Neural cell (in vitro differentiated cells): Measurements from ENCODE around the gene WNT7B. TPM values are rescaled to one million over a fixed set of nuclear protein-coding genes. Genes with fewer than 3 reads are reported as not detected.

Experiments
- H2AFZ ChIP-seq: fragments of 200-600, 300-800 bp; sonication (generic), shearing (Covaris generic); 2 replicates; pipeline ENCODE4 v1.6.0; 2014; ENCODE audit warnings: low read depth, mild to moderate bottlenecking, antibody characterized with exemption, low read length, moderate library complexity
- H3F3A ChIP-seq: fragments of 200-600 bp; shearing (Covaris generic); 2 replicates; pipeline ENCODE4 v1.6.1; 2016; ENCODE audit warnings: mild to moderate bottlenecking, moderate library complexity, mixed read lengths, antibody characterized with exemption, low read length; ENCODE audit not compliant: insufficient read depth, poor library complexity, severe bottlenecking
- H3K27ac ChIP-seq: fragments of 200-600, 300-800 bp; sonication (generic), shearing (Covaris generic); 2 replicates; pipeline ENCODE4 v1.5.1; 2014; ENCODE audit warnings: mild to moderate bottlenecking, low read length, moderate library complexity
- H3K27me3 ChIP-seq: fragments of 300-800, 200-600 bp; sonication (generic), shearing (Covaris generic); 2 replicates; pipeline ENCODE4 v1.6.0; 2014; ENCODE audit warnings: mild to moderate bottlenecking, low read depth, low read length, moderate library complexity; ENCODE audit not compliant: insufficient read depth
- H3K36me3 ChIP-seq: fragments of 300-800, 200-600 bp; sonication (generic), shearing (Covaris generic); 2 replicates; pipeline ENCODE4 v1.5.1; 2014; ENCODE audit warnings: mild to moderate bottlenecking, antibody characterized with exemption, low read length, moderate library complexity; ENCODE audit not compliant: insufficient read depth
- H3K4me2 ChIP-seq: fragments of 300-800, 200-600 bp; sonication (generic), shearing (Covaris generic); 2 replicates; pipeline ENCODE4 v1.6.0; 2014; ENCODE audit warnings: mild to moderate bottlenecking, low read length
- H3K4me3 ChIP-seq: fragments of 300-800, 200-600 bp; sonication (generic), shearing (Covaris generic); 2 replicates; pipeline ENCODE4 v1.5.1; 2014; ENCODE audit warnings: mild to moderate bottlenecking, low read length, moderate library complexity
- H3K79me2 ChIP-seq: fragments of 200-600 bp; shearing (Covaris generic); replicated peaks from 2 replicates; pipeline ENCODE4 v1.6.0; 2014; ENCODE audit warnings: mild to moderate bottlenecking, low read length, moderate library complexity; ENCODE audit not compliant: insufficient read depth
- H3K9ac ChIP-seq: fragments of 300-800, 200-600 bp; sonication (generic), shearing (Covaris generic); 2 replicates; pipeline ENCODE4 v1.6.1; 2016; ENCODE audit warnings: mild to moderate bottlenecking, low read length, mixed read lengths
- H3K9me2 ChIP-seq: fragments of 200-600 bp; shearing (Covaris generic); 2 replicates; pipeline ENCODE4 v1.6.1; 2016; ENCODE audit warnings: mild to moderate bottlenecking, low read length, mixed read lengths; ENCODE audit not compliant: insufficient read depth
- H3K9me3 ChIP-seq: fragments of 200-600, 300-800 bp; sonication (generic), shearing (Covaris generic); 2 replicates; pipeline ENCODE4 v1.6.1; 2016; ENCODE audit warnings: mild to moderate bottlenecking, mixed run types, low read length, moderate library complexity, mixed read lengths
- H4K20me1 ChIP-seq: fragments of 200-600 bp; shearing (Covaris generic); 2 replicates; pipeline ENCODE4 v1.6.1; 2016; ENCODE audit warnings: mild to moderate bottlenecking, mixed run types; ENCODE audit not compliant: insufficient read depth
- EP300 ChIP-seq: fragments of 450-650 bp; conservative IDR thresholded peaks from 2 replicates; pipeline ENCODE4 v1.6.1; 2014; ENCODE audit warnings: antibody characterized with exemption, mild to moderate bottlenecking, moderate library complexity; ENCODE audit not compliant: poor library complexity, severe bottlenecking
- EZH2 ChIP-seq: fragments of 200-600, 300-800 bp; shearing (Covaris generic), sonication (generic); IDR thresholded peaks from 2 replicates; pipeline ENCODE4 v1.6.1; 2014; ENCODE audit warnings: antibody characterized with exemption, low read length, borderline replicate concordance, mild to moderate bottlenecking; ENCODE audit not compliant: insufficient read depth, poor library complexity, severe bottlenecking
- MXI1 ChIP-seq: fragments of 450-650 bp; conservative IDR thresholded peaks from 2 replicates; pipeline ENCODE4 v1.6.1; 2014; ENCODE audit warnings: antibody characterized with exemption, mild to moderate bottlenecking; ENCODE audit not compliant: poor library complexity, severe bottlenecking
- POLR2AphosphoS5 ChIP-seq: IDR thresholded peaks from 2 replicates; pipeline ENCODE4 v1.6.1; 2012
- RAD21 ChIP-seq: fragments of 450-650 bp; conservative IDR thresholded peaks from 2 replicates; pipeline ENCODE4 v1.6.1; 2014; ENCODE audit warnings: antibody characterized with exemption, mild to moderate bottlenecking, moderate library complexity
- SMC3 ChIP-seq: fragments of 450-650 bp; conservative IDR thresholded peaks from 2 replicates; pipeline ENCODE4 v1.6.1; 2014; ENCODE audit warnings: antibody characterized with exemption, mild to moderate bottlenecking, moderate library complexity; ENCODE audit not compliant: poor library complexity
- TAF1 ChIP-seq: IDR thresholded peaks from 2 replicates; pipeline ENCODE4 v1.6.1; 2012; ENCODE audit warnings: low read depth
- polyA plus RNA-seq: library from polyadenylated mRNA; depleted of rRNA; stranded (reverse); fragments of >200 nt; gene quantifications from 2 replicates; pipeline ENCODE4 v1.2.3, GENCODE V29; 2014
- TF ChIP-seq, protein P1 (sequence below): fragments of 450-650 bp; IDR thresholded peaks from 2 replicates; pipeline ENCODE4 v1.5.1; 2014; ENCODE audit warnings: antibody characterized with exemption, mild to moderate bottlenecking, moderate library complexity; ENCODE audit not compliant: poor library complexity, severe bottlenecking
- TF ChIP-seq, protein P2 (sequence below): IDR thresholded peaks from 2 replicates; pipeline ENCODE4 v1.6.1; 2012; ENCODE audit warnings: borderline replicate concordance

Gene WNT7B
- polyA plus RNA-seq, 1 donor from 2014 or later = 0.16 TPM

DNA sequence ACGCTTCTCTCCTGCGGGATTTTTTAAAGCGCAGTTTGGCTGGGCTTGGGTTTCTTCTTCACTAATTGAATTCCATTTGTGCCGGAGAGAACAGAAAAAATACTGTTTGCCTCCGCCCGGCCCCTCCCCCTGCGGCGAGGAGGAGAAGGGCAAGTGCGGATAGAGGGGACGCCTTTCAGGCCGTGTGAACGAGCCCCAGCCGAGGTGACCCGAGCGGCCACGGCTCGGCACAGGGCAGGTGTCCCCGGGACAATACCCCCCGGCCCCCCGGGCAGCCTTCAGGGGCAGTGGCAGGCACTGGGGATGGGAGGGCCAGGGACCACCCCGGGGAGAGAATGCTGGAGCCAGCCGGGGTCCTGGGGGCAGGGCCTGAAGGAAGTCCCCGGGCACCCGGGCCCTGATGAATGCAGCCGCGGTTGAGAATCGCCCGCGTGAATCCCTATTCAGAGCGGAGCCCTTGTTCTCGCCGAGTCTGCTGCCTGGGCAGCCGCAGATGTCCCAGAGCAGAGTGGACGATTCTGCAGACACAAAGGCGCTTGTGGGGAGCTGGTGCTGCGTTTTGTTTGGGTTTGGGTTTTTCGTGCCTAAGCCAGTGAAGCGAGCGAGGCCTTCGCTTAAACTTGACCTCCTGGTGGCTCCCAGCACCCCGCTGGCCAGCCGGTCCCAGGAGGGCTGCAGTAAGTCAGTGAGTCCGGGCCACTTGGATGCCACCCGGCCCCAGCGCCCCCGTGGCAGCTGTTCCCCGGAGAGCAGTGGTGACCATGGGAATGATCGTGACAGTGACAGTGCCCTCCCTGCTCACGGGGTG lies 96.0 kb downstream of the WNT7B start:
- Histone ChIP-seq H3K9me2 (no peaks in the 10 kb centered on the region), H3K79me2 (no peaks in the 10 kb centered on the region), H3K27ac (no peak overlapping the region), H3K4me2 (no peak overlapping the region), H3K36me3 (no peaks in the 10 kb centered on the region), H3F3A (no peaks in the 10 kb centered on the region), H3K4me3 (peak overlapping the region; percentile 41), H3K27me3 (no peaks in the 10 kb centered on the region), H2AFZ (no peak overlapping the region), H3K9ac (peak overlapping the region; percentile 27), H3K9me3 (no peaks in the 10 kb centered on the region), H4K20me1 (no peaks in the 10 kb centered on the region)
- no peak for TF ChIP-seq MXI1
- no peak for TF ChIP-seq TAF1
- TF ChIP-seq RAD21 = no peak
- TF ChIP-seq POLR2AphosphoS5 = no peak
- TF ChIP-seq SMC3 = no peak
- TF ChIP-seq EP300 = no peak
- TF ChIP-seq, protein P1, sequence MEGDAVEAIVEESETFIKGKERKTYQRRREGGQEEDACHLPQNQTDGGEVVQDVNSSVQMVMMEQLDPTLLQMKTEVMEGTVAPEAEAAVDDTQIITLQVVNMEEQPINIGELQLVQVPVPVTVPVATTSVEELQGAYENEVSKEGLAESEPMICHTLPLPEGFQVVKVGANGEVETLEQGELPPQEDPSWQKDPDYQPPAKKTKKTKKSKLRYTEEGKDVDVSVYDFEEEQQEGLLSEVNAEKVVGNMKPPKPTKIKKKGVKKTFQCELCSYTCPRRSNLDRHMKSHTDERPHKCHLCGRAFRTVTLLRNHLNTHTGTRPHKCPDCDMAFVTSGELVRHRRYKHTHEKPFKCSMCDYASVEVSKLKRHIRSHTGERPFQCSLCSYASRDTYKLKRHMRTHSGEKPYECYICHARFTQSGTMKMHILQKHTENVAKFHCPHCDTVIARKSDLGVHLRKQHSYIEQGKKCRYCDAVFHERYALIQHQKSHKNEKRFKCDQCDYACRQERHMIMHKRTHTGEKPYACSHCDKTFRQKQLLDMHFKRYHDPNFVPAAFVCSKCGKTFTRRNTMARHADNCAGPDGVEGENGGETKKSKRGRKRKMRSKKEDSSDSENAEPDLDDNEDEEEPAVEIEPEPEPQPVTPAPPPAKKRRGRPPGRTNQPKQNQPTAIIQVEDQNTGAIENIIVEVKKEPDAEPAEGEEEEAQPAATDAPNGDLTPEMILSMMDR = no peak
- TF ChIP-seq, protein P2, sequence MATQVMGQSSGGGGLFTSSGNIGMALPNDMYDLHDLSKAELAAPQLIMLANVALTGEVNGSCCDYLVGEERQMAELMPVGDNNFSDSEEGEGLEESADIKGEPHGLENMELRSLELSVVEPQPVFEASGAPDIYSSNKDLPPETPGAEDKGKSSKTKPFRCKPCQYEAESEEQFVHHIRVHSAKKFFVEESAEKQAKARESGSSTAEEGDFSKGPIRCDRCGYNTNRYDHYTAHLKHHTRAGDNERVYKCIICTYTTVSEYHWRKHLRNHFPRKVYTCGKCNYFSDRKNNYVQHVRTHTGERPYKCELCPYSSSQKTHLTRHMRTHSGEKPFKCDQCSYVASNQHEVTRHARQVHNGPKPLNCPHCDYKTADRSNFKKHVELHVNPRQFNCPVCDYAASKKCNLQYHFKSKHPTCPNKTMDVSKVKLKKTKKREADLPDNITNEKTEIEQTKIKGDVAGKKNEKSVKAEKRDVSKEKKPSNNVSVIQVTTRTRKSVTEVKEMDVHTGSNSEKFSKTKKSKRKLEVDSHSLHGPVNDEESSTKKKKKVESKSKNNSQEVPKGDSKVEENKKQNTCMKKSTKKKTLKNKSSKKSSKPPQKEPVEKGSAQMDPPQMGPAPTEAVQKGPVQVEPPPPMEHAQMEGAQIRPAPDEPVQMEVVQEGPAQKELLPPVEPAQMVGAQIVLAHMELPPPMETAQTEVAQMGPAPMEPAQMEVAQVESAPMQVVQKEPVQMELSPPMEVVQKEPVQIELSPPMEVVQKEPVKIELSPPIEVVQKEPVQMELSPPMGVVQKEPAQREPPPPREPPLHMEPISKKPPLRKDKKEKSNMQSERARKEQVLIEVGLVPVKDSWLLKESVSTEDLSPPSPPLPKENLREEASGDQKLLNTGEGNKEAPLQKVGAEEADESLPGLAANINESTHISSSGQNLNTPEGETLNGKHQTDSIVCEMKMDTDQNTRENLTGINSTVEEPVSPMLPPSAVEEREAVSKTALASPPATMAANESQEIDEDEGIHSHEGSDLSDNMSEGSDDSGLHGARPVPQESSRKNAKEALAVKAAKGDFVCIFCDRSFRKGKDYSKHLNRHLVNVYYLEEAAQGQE = no peak
- TF ChIP-seq EZH2 = no peak

DNA sequence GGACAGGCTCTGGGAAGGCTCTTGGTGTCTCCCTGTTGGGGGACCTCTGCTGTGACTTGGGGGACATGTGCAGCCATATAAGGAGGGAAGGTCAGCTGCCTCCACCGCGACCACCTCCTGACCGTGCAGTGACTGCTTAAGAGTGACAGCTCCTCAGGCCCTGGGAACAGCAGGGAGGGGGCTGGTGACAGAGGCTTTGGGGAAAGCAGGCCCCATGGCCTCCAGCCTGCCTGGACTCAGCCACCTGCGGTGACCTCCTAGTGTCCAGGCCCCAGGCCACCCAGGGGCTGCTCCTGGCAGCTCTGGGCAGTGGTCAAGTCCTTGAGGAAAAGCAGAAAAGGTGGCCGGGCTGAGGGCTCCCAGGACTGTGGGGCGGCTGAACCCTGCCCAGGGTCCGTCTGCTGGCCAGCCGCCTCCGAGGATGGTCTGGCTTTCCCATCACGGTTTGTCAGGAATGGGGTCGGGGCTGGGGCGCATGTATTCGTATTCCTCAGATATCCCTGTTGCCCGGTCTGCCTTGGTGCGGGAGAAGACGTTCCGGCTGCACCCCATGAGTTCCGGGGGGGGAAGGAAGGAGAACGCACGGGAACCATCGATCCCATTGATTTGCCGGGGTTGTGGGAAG lies 96.8 kb downstream of the WNT7B start:
- Histone ChIP-seq H3K79me2 (no peaks in the 10 kb centered on the region), H3K9ac (peak overlapping the region; percentile 27), H3K9me3 (no peaks in the 10 kb centered on the region), H3K4me3 (no peak overlapping the region), H3K36me3 (no peaks in the 10 kb centered on the region), H2AFZ (no peak overlapping the region), H4K20me1 (no peaks in the 10 kb centered on the region), H3K4me2 (no peak overlapping the region), H3K27me3 (no peaks in the 10 kb centered on the region), H3K27ac (no peak overlapping the region), H3K9me2 (no peaks in the 10 kb centered on the region), H3F3A (no peaks in the 10 kb centered on the region)
- TF ChIP-seq, protein P2 = no peak
